Measurements from ENCODE around the gene DDX55.

- TF ChIP-seq POLR2A (IDR thresholded peaks at IDR 0.05) = no peak
- no peak for TF ChIP-seq CTCF (IDR thresholded peaks at IDR 0.05 in 4 of 5, conservative IDR thresholded peaks at IDR 0.05 in 1 of 5)
These were observed 3.4 kb upstream of the DDX55 start for GRCh38 chr12:123598522-123598921.
